ENCODE data around the gene MROH2A. TPM values are rescaled to one million over a fixed set of nuclear protein-coding genes. Genes with fewer than 3 reads are reported as not detected.
"Not testable (repeated sequence)": the region's sequence is repeated elsewhere in the genome, so short reads cannot be mapped to it uniquely, and the experiment has no call there.

The MROH2A gene
- total RNA-seq, 1 donor from 2014 or later: not detected

DNA sequence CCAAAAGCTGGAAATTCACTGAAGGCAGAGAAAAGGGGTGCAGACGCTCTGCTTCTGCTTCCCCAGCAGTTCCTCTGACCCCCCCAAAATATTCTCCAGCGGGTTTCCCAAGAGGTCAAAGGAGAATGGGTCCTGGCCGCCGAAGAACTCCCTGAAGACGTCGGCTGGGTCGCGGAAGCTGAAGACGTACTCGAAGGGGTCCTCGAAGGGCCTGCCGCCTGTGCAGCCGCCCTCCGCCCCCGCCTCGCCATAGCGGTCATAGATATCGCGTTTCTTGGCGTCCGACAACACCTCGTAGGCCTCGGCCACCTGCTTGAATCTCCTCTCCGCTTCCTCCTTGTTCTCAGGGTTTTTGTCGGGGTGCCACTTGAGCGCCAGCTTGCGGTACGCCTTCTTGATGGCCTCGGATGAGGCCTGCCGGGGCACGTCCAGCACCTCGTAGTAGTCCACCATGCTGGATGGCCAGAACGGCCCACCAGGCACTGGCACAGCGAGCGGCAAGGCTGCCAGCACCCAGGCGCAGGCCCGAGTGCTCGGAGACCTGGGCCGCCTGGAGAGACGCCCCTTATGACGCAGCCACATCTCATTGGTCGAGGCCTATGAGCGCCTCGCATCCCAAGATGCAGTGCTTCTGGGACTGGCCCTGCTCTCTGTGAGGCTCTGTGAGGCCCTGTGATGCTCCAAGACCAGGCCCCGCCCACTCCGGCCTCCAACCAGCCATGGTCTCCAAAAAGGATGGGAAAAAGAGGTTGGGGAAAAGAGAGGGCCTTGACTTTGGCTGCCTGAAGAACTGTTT is 34.5 kb upstream of the MROH2A start:
- Histone ChIP-seq H3K36me3 (no peaks in the 10 kb centered on the region), H3K9me3 (no peaks in the 10 kb centered on the region), H3K4me3 (no peak overlapping the region), H3K4me1 (no peaks in the 10 kb centered on the region), H3K27me3 (no peaks in the 10 kb centered on the region), H3K27ac (no peak overlapping the region)
- intact Hi-C loops (cut with DNase I): no loop called here
- TF ChIP-seq POLR2A (IDR thresholded peaks at IDR 0.05) (no peak), POLR2AphosphoS5 (IDR thresholded peaks at IDR 0.05; ENCODE audit: insufficient read depth in 1 of 2, low read depth in 1 of 2) (no peak)
- TF ChIP-seq, protein P1, sequence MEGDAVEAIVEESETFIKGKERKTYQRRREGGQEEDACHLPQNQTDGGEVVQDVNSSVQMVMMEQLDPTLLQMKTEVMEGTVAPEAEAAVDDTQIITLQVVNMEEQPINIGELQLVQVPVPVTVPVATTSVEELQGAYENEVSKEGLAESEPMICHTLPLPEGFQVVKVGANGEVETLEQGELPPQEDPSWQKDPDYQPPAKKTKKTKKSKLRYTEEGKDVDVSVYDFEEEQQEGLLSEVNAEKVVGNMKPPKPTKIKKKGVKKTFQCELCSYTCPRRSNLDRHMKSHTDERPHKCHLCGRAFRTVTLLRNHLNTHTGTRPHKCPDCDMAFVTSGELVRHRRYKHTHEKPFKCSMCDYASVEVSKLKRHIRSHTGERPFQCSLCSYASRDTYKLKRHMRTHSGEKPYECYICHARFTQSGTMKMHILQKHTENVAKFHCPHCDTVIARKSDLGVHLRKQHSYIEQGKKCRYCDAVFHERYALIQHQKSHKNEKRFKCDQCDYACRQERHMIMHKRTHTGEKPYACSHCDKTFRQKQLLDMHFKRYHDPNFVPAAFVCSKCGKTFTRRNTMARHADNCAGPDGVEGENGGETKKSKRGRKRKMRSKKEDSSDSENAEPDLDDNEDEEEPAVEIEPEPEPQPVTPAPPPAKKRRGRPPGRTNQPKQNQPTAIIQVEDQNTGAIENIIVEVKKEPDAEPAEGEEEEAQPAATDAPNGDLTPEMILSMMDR (IDR thresholded peaks at IDR 0.05): no peak
- no peak for DNase-seq (ENCODE audit: extremely low spot score in 2 of 2)

DNA sequence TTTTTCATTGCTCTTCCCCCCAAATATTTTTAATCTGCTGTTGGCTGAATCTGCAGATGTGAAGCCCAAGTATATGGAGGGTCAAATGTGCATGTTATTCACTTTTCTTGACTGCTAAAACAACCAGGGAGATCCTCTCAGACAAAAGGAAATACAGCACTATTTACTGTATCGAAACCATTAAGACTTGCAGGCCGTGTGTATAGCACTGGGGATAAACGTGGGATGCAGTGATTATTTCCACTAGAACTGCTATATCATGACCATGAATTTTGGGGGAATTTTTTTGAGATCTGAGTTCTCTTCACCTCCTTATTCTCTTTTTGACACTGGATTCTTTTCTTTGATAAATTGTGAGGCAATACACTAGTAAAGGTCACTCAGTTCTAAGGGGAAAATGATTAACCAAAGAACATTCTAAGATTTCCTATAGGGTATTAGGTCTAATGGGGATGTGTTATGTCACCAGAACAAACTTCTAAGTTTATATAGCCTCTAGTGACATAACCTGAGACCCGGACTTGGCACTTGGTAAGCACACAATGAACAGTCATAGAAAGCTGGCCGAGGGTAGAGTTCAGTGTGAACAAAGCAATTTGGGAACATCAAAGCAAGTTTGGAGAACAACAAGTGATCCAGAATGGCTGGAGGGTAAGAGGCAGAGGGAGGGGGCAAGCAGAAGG is 32.9 kb upstream of the MROH2A start:
- H3K27ac ChIP-seq: no peak overlapping the region
- H3K9me3 ChIP-seq: no peaks in the 10 kb centered on the region
- no peak for DNase-seq (ENCODE audit: extremely low spot score in 2 of 2)
- H3K4me1 ChIP-seq: no peaks in the 10 kb centered on the region
- no peaks in the 10 kb centered on the region for H3K36me3 ChIP-seq
- no peaks in the 10 kb centered on the region for H3K27me3 ChIP-seq
- no peak overlapping the region for H3K4me3 ChIP-seq
- TF ChIP-seq, protein P1 (IDR thresholded peaks at IDR 0.05): no peak
- TF ChIP-seq POLR2AphosphoS5 (IDR thresholded peaks at IDR 0.05; ENCODE audit: insufficient read depth in 1 of 2, low read depth in 1 of 2) (no peak), POLR2A (IDR thresholded peaks at IDR 0.05) (no peak)
- intact Hi-C loops (cut with DNase I): no loop called here

DNA sequence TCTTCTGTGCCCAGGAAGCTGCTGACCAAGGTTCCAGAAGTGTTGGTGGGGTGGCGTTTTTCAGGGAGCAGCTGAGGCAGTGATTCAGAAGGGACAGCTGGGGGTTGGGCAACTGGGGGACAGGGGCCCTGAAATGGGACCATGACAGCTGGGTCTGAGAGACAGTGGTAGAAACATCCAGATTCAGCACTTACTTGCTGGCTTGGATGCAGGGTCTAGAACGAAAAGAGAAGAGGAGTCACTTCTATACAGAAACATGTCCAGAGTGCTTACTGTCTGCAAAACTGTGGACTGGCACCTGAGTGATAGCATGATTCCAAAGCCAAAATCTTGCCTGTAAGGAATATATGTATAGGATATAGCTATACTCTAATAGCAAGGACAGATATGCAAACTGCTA is 32.3 kb upstream of the MROH2A start:
- intact Hi-C loops (cut with DNase I); H3K36me3 ChIP-seq; H3K4me3 ChIP-seq; DNase-seq (ENCODE audit: extremely low spot score in 2 of 2); H3K4me1 ChIP-seq; H3K27ac ChIP-seq; H3K9me3 ChIP-seq; H3K27me3 ChIP-seq: not testable (repeated sequence)

DNA sequence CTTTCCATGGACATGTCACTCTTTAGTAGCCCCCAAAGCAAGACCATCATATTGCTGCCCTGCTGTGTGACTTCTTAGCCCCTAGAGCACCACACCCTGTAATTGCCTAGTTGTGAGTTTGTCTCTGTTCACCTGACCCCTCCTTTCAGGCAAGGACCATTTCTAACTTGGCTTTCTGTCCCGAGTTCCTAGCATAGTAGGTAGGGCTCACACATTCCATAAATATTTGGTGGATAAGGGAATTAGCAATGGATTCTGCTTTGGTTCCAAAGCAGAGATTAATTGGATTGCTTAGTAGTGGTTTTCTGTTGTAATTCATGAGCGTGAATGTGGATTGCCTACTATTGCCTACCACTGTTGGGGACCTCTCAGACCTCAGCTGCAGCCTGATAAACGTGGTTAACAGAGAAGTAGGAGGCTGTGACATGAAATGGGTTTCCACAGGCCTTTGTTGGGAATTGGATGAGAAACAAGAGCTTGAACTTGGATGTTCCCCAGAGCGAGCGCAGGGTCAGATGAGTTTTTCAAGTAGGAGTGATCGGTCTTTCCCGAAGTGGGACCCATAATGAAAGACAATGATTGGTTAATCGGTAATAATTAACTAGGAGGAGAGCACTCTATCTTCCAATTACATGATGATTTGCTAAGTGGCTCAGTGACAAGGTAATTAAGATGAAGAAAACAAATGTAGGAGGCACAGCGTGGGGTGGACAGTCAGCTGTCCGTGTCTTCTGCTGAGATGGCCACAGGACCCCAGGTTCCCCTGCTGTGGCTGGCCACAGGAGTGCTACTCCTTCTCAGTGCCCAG is 31.5 kb upstream of the MROH2A start:
- no peak overlapping the region for H3K27ac ChIP-seq
- intact Hi-C loops (cut with DNase I): no loop called here
- DNase-seq (ENCODE audit: extremely low spot score in 2 of 2): no peak
- no peaks in the 10 kb centered on the region for H3K9me3 ChIP-seq
- H3K27me3 ChIP-seq: no peaks in the 10 kb centered on the region
- H3K4me1 ChIP-seq: no peaks in the 10 kb centered on the region
- TF ChIP-seq, protein P1 (IDR thresholded peaks at IDR 0.05): no peak
- no peak for TF ChIP-seq POLR2A (IDR thresholded peaks at IDR 0.05)
- no peak for TF ChIP-seq POLR2AphosphoS5 (IDR thresholded peaks at IDR 0.05; ENCODE audit: insufficient read depth in 1 of 2, low read depth in 1 of 2)
- H3K4me3 ChIP-seq: no peak overlapping the region
- H3K36me3 ChIP-seq: no peaks in the 10 kb centered on the region

DNA sequence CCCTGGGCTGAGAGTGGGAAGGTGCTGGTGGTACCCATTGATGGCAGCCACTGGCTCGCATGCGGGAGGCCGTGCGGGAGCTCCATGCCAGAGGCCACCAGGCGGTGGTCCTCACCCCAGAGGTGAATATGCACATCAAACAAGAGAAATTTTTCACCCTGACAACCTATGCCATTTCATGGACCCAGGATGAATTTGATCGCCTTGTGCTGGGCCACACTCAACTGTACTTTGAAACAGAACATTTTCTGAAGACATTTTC is 30.9 kb upstream of the MROH2A start:
- TF ChIP-seq, protein P1 (IDR thresholded peaks at IDR 0.05): no peak
- TF ChIP-seq POLR2A (IDR thresholded peaks at IDR 0.05) (no peak), POLR2AphosphoS5 (IDR thresholded peaks at IDR 0.05; ENCODE audit: insufficient read depth in 1 of 2, low read depth in 1 of 2) (no peak)
- H3K27ac ChIP-seq: no peak overlapping the region
- intact Hi-C loops (cut with DNase I): no loop called here
- DNase-seq (ENCODE audit: extremely low spot score in 2 of 2): no peak
- H3K4me1 ChIP-seq: no peaks in the 10 kb centered on the region
- H3K4me3 ChIP-seq: no peak overlapping the region
- H3K27me3 ChIP-seq: no peaks in the 10 kb centered on the region
- no peaks in the 10 kb centered on the region for H3K36me3 ChIP-seq
- H3K9me3 ChIP-seq: no peaks in the 10 kb centered on the region

DNA sequence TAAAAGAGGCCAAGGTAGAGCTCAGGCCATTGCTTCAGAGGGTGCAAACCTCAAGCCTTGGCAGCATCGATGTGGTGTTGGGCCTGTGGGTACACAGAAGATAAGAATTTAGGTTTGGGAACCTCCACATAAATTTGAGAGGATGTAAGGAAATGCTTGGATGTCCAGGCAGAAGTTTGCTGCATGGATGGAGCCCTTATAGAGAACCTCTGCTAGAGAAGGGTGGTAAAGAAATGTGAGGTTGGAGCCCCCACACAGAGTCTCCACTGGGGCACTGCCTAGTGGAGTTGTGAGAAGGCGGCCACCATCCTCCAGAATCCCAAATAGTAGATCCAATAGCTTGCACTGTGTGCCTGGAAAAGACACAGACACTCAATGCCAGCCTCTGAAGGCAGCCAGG is 27.4 kb upstream of the MROH2A start:
- H3K36me3 ChIP-seq; H3K27me3 ChIP-seq; H3K4me3 ChIP-seq; H3K4me1 ChIP-seq; H3K27ac ChIP-seq; DNase-seq (ENCODE audit: extremely low spot score in 2 of 2); H3K9me3 ChIP-seq; intact Hi-C loops (cut with DNase I): not testable (repeated sequence)

DNA sequence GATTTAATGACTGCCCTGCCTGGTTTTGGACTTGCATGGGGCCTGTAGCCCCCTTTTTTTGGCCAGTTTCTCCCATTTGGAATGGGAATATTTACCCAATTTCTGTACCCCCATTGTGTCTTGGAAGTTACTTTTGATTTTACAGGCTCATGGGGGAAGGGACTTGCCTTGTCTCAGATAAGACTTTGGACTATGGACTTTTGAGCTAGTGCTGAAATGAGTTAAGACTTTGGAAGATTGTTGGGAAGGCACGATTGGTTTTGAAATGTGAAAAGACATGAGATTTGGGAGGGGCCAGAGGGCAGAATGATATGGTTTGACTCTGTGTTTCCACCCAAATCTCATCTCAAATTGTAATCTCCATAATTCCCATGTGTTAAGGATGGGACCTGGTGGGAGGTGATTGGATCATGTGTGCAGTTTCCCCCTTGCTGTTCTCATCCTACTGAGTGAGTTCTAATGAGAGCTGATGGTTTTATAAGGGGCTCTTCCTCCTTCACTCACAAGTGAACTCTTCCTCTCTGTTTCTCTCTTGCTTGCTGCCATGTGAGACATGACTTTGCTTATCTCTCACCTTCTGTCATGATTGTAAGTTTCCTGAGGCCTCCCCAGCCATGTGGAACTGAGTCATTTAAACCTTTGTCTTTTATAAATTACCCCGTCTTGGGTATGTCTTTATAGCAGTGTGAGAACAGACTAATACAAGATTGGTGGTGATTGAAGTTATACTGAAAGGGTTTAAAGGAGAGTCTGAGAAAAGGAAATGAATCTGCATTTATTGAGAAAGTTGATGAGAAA is 26.7 kb upstream of the MROH2A start:
- intact Hi-C loops (cut with DNase I); H3K36me3 ChIP-seq; H3K27me3 ChIP-seq: not testable (repeated sequence)

More for the DNA sequence above, 26.7 kb upstream of the MROH2A start:
- H3K27ac ChIP-seq; DNase-seq (ENCODE audit: extremely low spot score in 2 of 2); H3K9me3 ChIP-seq; H3K4me3 ChIP-seq; H3K4me1 ChIP-seq: not testable (repeated sequence)
